Gastrocnemius medialis (tissue), 4 donors: Measurements from ENCODE around the gene TPBG.

Source experiments
- CTCF ChIP-seq, 5 experiments: fragments of 450-650 bp in 3 of 5; fragments of 200-600 bp in 2 of 5; sonication (generic) in 2 of 5; IDR thresholded peaks in 4 of 5; conservative IDR thresholded peaks in 1 of 5; 1 replicate in 4 of 5; 2 replicates in 1 of 5; pipeline ENCODE4 v1.5.1; 2016 to 2019; ENCODE audit warnings: antibody characterized with exemption in 5 of 5, mild to moderate bottlenecking in 3 of 5, moderate library complexity in 3 of 5
- POLR2A ChIP-seq, 2 donors: fragments of 450-650 bp; IDR thresholded peaks; one replicate each; pipeline ENCODE4 v1.6.1; 2017; ENCODE audit warnings: antibody characterized with exemption in 2 of 2, mild to moderate bottlenecking in 2 of 2, moderate library complexity in 2 of 2

GRCh38 chr6:82365016-82365795 lies 1.6 kb downstream of the TPBG start:
- TF ChIP-seq POLR2A (IDR thresholded peaks at IDR 0.05) (no peak), CTCF (IDR thresholded peaks at IDR 0.05 in 4 of 5, conservative IDR thresholded peaks at IDR 0.05 in 1 of 5) (no peak)
